MCF 10A (cell line): ENCODE results near the gene WASF3. TPM values are rescaled to one million over a fixed set of nuclear protein-coding genes. Genes with fewer than 3 reads are reported as not detected.

Source experiments
- BruUV-seq: library from RNA; stranded (reverse); fragments of 400-500 nt; replicated peaks from 2 replicates; lab custom pipeline; 2021; lab: Mats Ljungman, UMichigan
- CTCF ChIA-PET: fragments of 300-600 bp; sonication (Branson Sonifier 250); formaldehyde crosslinking; extraction: SDS; loops from one replicate; lab custom pipeline; 2021; ENCODE audit warnings: antibody characterized with exemption, inconsistent platforms; lab: Yijun Ruan, JAX
- POLR2A ChIA-PET: fragments of 300-600, 350-650 bp; sonication (Branson Sonifier 250); formaldehyde crosslinking; extraction: SDS; loops from one replicate; lab custom pipeline; 2020; ENCODE audit warnings: antibody characterized with exemption, inconsistent platforms; lab: Yijun Ruan, JAX
- DNase-seq: peaks from one replicate; pipeline ENCODE4 v3.0.0-alpha.2; 2018; ENCODE audit not compliant: unreplicated experiment
- H3K27ac Mint-ChIP-seq: one replicate; pipeline ENCODE4 v1.8.0; 2022; ENCODE audit warnings: mild to moderate bottlenecking, low read depth, mixed read lengths; ENCODE audit not compliant: unreplicated experiment
- H3K27me3 Mint-ChIP-seq: one replicate; pipeline ENCODE4 v1.8.0; 2022; ENCODE audit warnings: mixed read lengths; ENCODE audit not compliant: insufficient read depth, unreplicated experiment
- H3K36me3 Mint-ChIP-seq: one replicate; pipeline ENCODE4 v1.8.0; 2022; ENCODE audit warnings: mild to moderate bottlenecking, moderate library complexity, mixed read lengths; ENCODE audit not compliant: insufficient read depth, unreplicated experiment
- H3K4me1 Mint-ChIP-seq: one replicate; pipeline ENCODE4 v1.8.0; 2022; ENCODE audit warnings: mixed read lengths; ENCODE audit not compliant: insufficient read depth, unreplicated experiment
- H3K4me3 Mint-ChIP-seq: one replicate; pipeline ENCODE4 v1.8.0; 2022; ENCODE audit warnings: mild to moderate bottlenecking, moderate library complexity, mixed read lengths; ENCODE audit not compliant: unreplicated experiment
- H3K9me3 Mint-ChIP-seq: one replicate; pipeline ENCODE4 v1.8.0; 2022; ENCODE audit warnings: mixed read lengths; ENCODE audit not compliant: unreplicated experiment
- CTCF ChIP-seq: fragments of 200-600 bp; IDR thresholded peaks from one replicate; pipeline ENCODE4 v1.8.0; 2022; ENCODE audit warnings: antibody characterized with exemption, mild to moderate bottlenecking; ENCODE audit not compliant: unreplicated experiment
- intact Hi-C: fragments of 100-400 bp; cut with micrococcal nuclease; formaldehyde crosslinking; loops from 2 replicates; pipeline ENCODE4 v1.14.1; 2022
- total RNA-seq: library from RNA; stranded (reverse); gene quantifications from 2 replicates; pipeline ENCODE4 v1.2.3, GENCODE V29; 2022

WASF3 gene
- total RNA-seq, 1 experiment from 2014 or later, result 24.0 TPM

GRCh38 chr13:26541678-26542568 lies 15.6 kb upstream of the WASF3 start:
- CTCF ChIA-PET, result interaction anchor here (0.6 to 0.8 kb wide), 2 partner anchors 88 to 141 kb away, joined by 3 read pairs; no protein-coding TSS in a partner anchor
- intact Hi-C loops, result no loop called here
- H3K27ac Mint-ChIP-seq, result no peak overlapping the region

GRCh38 chr13:26544707-26545106 lies 12.8 kb upstream of the WASF3 start:
- no peak overlapping the region for H3K4me3 Mint-ChIP-seq
- intact Hi-C loops, result no loop called here
- no peaks in the 10 kb centered on the region for H3K9me3 Mint-ChIP-seq
- DNase-seq, result no peak
- H3K27ac Mint-ChIP-seq, result no peak overlapping the region
- H3K27me3 Mint-ChIP-seq, result no peaks in the 10 kb centered on the region
- POLR2A ChIA-PET, result interaction anchor here (1.7 kb wide), 1 partner anchor 12 kb away, joined by 4 read pairs; no protein-coding TSS in a partner anchor
- no TSS peak for BruUV-seq
- TF ChIP-seq CTCF, result no peak
- CTCF ChIA-PET, result interaction anchor here (0.6 to 1.2 kb wide), 4 partner anchors 8 to 360 kb away, joined by 3 read pairs; no protein-coding TSS in a partner anchor
- peaks cover 15% of the 10 kb centered on the region for H3K4me1 Mint-ChIP-seq
- H3K36me3 Mint-ChIP-seq, result no peaks in the 10 kb centered on the region

More at GRCh38 chr13:26541678-26542568, 15.6 kb upstream of the WASF3 start:
- no peaks in the 10 kb centered on the region for H3K9me3 Mint-ChIP-seq
- H3K27me3 Mint-ChIP-seq, result no peaks in the 10 kb centered on the region
- H3K4me3 Mint-ChIP-seq, result no peak overlapping the region
- POLR2A ChIA-PET, result interaction anchor here (0.7 to 1.0 kb wide), 2 partner anchors 10 to 84 kb away, joined by 3 to 4 read pairs; no protein-coding TSS in a partner anchor
- H3K36me3 Mint-ChIP-seq, result no peaks in the 10 kb centered on the region
- DNase-seq, result no peak
- BruUV-seq, result no TSS peak
- no peak for TF ChIP-seq CTCF
- peaks cover 29% of the 10 kb centered on the region for H3K4me1 Mint-ChIP-seq

- H3K27ac Mint-ChIP-seq, result no peak overlapping the region
- no peak for TF ChIP-seq CTCF
- H3K36me3 Mint-ChIP-seq, result no peaks in the 10 kb centered on the region
- H3K4me3 Mint-ChIP-seq, result no peak overlapping the region
- intact Hi-C loops, result no loop called here
- ChIA-PET CTCF (no interaction called here), POLR2A (interaction anchor here (0.7 to 1.3 kb wide), 3 partner anchors 9 to 33 kb away, joined by 3 to 5 read pairs (median 4); partner anchors contain the start of gene WASF3)
- no TSS peak for BruUV-seq
- no peaks in the 10 kb centered on the region for H3K9me3 Mint-ChIP-seq
- no peak for DNase-seq
- H3K4me1 Mint-ChIP-seq, result no peaks in the 10 kb centered on the region
- H3K27me3 Mint-ChIP-seq, result peaks cover 10% of the 10 kb centered on the region
Observed at GRCh38 chr13:26548205-26548765, 9.2 kb upstream of the WASF3 start.

- H3K36me3 Mint-ChIP-seq, result no peaks in the 10 kb centered on the region
- POLR2A ChIA-PET, result no interaction called here
- DNase-seq, result no peak
- CTCF ChIA-PET, result interaction anchor here (0.6 kb wide), 1 partner anchor 388 kb away, joined by 3 read pairs; no protein-coding TSS in a partner anchor
- intact Hi-C loops, result loop anchor here (10.0 kb wide), 1 partner anchor 65 kb away; no protein-coding TSS in a partner anchor
- H3K4me1 Mint-ChIP-seq, result no peaks in the 10 kb centered on the region
- no peak for TF ChIP-seq CTCF
- no peaks in the 10 kb centered on the region for H3K9me3 Mint-ChIP-seq
- H3K27me3 Mint-ChIP-seq, result peaks cover 21% of the 10 kb centered on the region
- no peak overlapping the region for H3K4me3 Mint-ChIP-seq
- BruUV-seq, result no TSS peak
- H3K27ac Mint-ChIP-seq, result no peak overlapping the region
Observed at GRCh38 chr13:26549713-26550112, 7.8 kb upstream of the WASF3 start.
